Panc1 (cell line): ENCODE measurements around the gene ZDHHC7. TPM values are rescaled to one million over a fixed set of nuclear protein-coding genes. Genes with fewer than 3 reads are reported as not detected.

Experiments used
- ATAC-seq: fragments of 200-7000 bp; cut with Tn5 transposase; 2 replicates; pipeline ENCODE4 v1.9.1; 2020; ENCODE audit warnings: mild to moderate bottlenecking, moderate library complexity
- BruUV-seq: library from RNA; stranded (reverse); fragments of 400-500 nt; replicated peaks from 2 replicates; lab custom pipeline; 2021; lab: Mats Ljungman, UMichigan
- CTCF ChIA-PET: fragments of 300-600 bp; sonication (Branson Sonifier 250); formaldehyde crosslinking; loops from one replicate; lab custom pipeline; 2022; ENCODE audit warnings: antibody characterized with exemption; lab: Charles Lee
- POLR2A ChIA-PET: fragments of 300-600 bp; sonication (Branson Sonifier 250); formaldehyde crosslinking; loops from one replicate; lab custom pipeline; 2022; ENCODE audit warnings: antibody characterized with exemption; lab: Charles Lee
- DNase-seq: peaks from one replicate; pipeline ENCODE4 v3.0.0-alpha.2; 2010; ENCODE audit warnings: low read depth, low spot score
- H3K27ac ChIP-seq: 2 replicates; pipeline ENCODE4 v1.5.1; 2011; ENCODE audit warnings: mild to moderate bottlenecking, low read length, inconsistent platforms
- H3K27me3 ChIP-seq: fragments of 200-500 bp; sonication (Bioruptor generic); 2 replicates; pipeline ENCODE4 v1.6.0; 2014; ENCODE audit warnings: low read length, inconsistent platforms; ENCODE audit not compliant: control insufficient read depth, insufficient read depth
- H3K36me3 ChIP-seq: fragments of 200-500 bp; sonication (Bioruptor generic); 2 replicates; pipeline ENCODE4 v1.5.1; 2014; ENCODE audit warnings: inconsistent platforms, mild to moderate bottlenecking, low read length, moderate library complexity; ENCODE audit not compliant: control insufficient read depth, insufficient read depth
- H3K4me1 ChIP-seq: 2 replicates; pipeline ENCODE4 v1.5.1; 2011; ENCODE audit warnings: inconsistent platforms, mild to moderate bottlenecking, low read length, moderate library complexity; ENCODE audit not compliant: control insufficient read depth, insufficient read depth
- H3K4me3 ChIP-seq, 2 experiments: 2 replicates each; pipeline ENCODE4 v1.5.1; 2011 to 2012; ENCODE audit warnings: low read depth in 2 of 2, low read length in 2 of 2, mild to moderate bottlenecking in 2 of 2, inconsistent platforms in 1 of 2, moderate library complexity in 1 of 2
- H3K9me3 ChIP-seq: fragments of 200-500 bp; sonication (Bioruptor generic); 2 replicates; pipeline ENCODE4 v1.5.1; 2014; ENCODE audit warnings: low read depth, mild to moderate bottlenecking, inconsistent platforms, low read length, moderate library complexity; ENCODE audit not compliant: control insufficient read depth, insufficient read depth
- POLR2AphosphoS5 ChIP-seq: IDR thresholded peaks from 2 replicates; pipeline ENCODE4 v1.6.1; 2012; ENCODE audit warnings: mild to moderate bottlenecking, low read depth, low read length, moderate library complexity
- SIN3A ChIP-seq: IDR thresholded peaks from 2 replicates; pipeline ENCODE4 v1.6.1; 2012; ENCODE audit warnings: low read depth, mild to moderate bottlenecking, low read length, moderate library complexity, borderline replicate concordance; ENCODE audit not compliant: insufficient read depth
- TCF7L2 ChIP-seq: IDR thresholded peaks from 2 replicates; pipeline ENCODE4 v1.6.1; 2011; ENCODE audit warnings: mild to moderate bottlenecking, low read depth, low read length, inconsistent platforms
- in situ Hi-C: cut with HindIII; loops from 2 replicates; pipeline ENCODE4 v1.10.0; 2016; ENCODE audit warnings: low sequenced_read_pairs, low pct_unique_long_range_greater_than_20kb
- intact Hi-C: fragments of 100-400 bp; cut with micrococcal nuclease; formaldehyde crosslinking; loops from one replicate; pipeline ENCODE4 v1.10.0; 2022; ENCODE audit not compliant: unreplicated experiment
- total RNA-seq: library from RNA; stranded (reverse); gene quantifications from one replicate; pipeline ENCODE4 v1.2.1, GENCODE V29; 2021; ENCODE audit not compliant: unreplicated experiment
- TF ChIP-seq, protein P1 (sequence below), 2 experiments: IDR thresholded peaks; 2 replicates each; pipeline ENCODE4 v1.6.1; 2011 to 2012; ENCODE audit warnings: low read depth in 2 of 2, control low read depth in 1 of 2, low read length in 1 of 2, mild to moderate bottlenecking in 1 of 2, moderate library complexity in 1 of 2; ENCODE audit not compliant: insufficient read depth in 1 of 2
- TF ChIP-seq, protein P2 (sequence below): fragments of 450-650 bp; IDR thresholded peaks from 2 replicates; pipeline ENCODE4 v1.5.1; 2017; ENCODE audit warnings: mild to moderate bottlenecking

The ZDHHC7 gene
- total RNA-seq, 1 experiment from 2014 or later: 71.5 TPM

DNA sequence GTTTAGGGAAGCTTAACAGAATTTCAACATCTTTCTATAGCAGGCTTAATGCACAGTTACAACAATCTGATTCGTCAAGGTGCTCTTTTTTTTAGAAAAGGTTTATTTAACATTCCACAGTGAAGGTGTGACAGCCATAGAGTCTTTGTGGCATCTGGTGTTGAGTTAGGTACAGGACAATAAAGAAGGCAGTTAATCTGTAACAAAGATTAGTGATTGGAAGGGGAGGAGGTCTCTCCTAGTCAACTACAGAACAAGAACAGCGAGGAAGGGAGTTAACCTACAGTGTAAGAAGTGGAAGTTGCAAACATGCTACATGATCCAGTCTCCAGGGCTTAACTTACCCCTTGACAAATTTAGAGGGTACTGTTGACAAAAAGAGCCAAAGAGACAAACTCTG, 3.0 kb upstream of the ZDHHC7 start:
- intact Hi-C loops: no loop called here
- CTCF ChIA-PET: no interaction called here
- DNase-seq: no peak

DNA sequence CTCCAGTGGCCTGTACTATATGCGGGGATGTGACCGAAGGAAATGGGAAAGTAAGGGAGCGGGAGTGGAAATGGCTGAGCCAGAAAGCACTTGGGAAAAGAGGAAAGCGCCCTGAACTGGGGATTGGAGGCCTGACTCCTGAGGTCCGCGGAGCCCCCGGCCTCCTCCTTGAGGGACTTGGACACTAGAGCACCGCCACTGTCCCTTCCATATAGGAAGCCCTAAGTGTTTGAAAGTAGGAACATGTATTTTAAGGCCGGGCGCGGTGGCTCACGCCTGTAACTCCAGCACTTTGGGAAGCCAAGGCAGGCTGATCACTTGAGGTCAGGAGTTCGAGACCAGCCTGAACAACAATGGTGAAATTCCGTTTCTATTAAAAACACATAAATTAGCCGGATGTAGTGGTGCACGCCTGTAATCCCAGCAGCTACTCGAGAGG, 530 bp upstream of the ZDHHC7 start:
- in situ Hi-C loops (no loop called here), intact Hi-C loops (no loop called here)
- ATAC-seq: peak; percentile 35; the same call in 1 of the 2 replicates
- TF ChIP-seq POLR2AphosphoS5 (no peak), SIN3A (no peak), TCF7L2 (no peak)
- TF ChIP-seq, protein P1, sequence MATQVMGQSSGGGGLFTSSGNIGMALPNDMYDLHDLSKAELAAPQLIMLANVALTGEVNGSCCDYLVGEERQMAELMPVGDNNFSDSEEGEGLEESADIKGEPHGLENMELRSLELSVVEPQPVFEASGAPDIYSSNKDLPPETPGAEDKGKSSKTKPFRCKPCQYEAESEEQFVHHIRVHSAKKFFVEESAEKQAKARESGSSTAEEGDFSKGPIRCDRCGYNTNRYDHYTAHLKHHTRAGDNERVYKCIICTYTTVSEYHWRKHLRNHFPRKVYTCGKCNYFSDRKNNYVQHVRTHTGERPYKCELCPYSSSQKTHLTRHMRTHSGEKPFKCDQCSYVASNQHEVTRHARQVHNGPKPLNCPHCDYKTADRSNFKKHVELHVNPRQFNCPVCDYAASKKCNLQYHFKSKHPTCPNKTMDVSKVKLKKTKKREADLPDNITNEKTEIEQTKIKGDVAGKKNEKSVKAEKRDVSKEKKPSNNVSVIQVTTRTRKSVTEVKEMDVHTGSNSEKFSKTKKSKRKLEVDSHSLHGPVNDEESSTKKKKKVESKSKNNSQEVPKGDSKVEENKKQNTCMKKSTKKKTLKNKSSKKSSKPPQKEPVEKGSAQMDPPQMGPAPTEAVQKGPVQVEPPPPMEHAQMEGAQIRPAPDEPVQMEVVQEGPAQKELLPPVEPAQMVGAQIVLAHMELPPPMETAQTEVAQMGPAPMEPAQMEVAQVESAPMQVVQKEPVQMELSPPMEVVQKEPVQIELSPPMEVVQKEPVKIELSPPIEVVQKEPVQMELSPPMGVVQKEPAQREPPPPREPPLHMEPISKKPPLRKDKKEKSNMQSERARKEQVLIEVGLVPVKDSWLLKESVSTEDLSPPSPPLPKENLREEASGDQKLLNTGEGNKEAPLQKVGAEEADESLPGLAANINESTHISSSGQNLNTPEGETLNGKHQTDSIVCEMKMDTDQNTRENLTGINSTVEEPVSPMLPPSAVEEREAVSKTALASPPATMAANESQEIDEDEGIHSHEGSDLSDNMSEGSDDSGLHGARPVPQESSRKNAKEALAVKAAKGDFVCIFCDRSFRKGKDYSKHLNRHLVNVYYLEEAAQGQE (IDR thresholded peaks at IDR 0.05; ENCODE audit: insufficient read depth in 1 of 2, low read depth in 2 of 2, low read length in 1 of 2): no peak
- TF ChIP-seq, protein P2, sequence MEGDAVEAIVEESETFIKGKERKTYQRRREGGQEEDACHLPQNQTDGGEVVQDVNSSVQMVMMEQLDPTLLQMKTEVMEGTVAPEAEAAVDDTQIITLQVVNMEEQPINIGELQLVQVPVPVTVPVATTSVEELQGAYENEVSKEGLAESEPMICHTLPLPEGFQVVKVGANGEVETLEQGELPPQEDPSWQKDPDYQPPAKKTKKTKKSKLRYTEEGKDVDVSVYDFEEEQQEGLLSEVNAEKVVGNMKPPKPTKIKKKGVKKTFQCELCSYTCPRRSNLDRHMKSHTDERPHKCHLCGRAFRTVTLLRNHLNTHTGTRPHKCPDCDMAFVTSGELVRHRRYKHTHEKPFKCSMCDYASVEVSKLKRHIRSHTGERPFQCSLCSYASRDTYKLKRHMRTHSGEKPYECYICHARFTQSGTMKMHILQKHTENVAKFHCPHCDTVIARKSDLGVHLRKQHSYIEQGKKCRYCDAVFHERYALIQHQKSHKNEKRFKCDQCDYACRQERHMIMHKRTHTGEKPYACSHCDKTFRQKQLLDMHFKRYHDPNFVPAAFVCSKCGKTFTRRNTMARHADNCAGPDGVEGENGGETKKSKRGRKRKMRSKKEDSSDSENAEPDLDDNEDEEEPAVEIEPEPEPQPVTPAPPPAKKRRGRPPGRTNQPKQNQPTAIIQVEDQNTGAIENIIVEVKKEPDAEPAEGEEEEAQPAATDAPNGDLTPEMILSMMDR: no peak
- Histone ChIP-seq H3K9me3 (no peaks in the 10 kb centered on the region), H3K4me1 (peaks cover 24% of the 10 kb centered on the region), H3K27me3 (no peaks in the 10 kb centered on the region), H3K27ac (peak overlapping the region; percentile 97), H3K4me3 (peak overlapping the region; percentile 88 to 94), H3K36me3 (peaks cover 10% of the 10 kb centered on the region; the same call in 1 of the 2 replicates)
- ChIA-PET POLR2A (no interaction called here), CTCF (no interaction called here)
- BruUV-seq: TSS peak; percentile 100
- DNase-seq: no peak

More for the DNA sequence above, 3.0 kb upstream of the ZDHHC7 start:
- Histone ChIP-seq H3K27me3 (no peaks in the 10 kb centered on the region), H3K4me3 (no peak overlapping the region), H3K27ac (no peak overlapping the region), H3K9me3 (no peaks in the 10 kb centered on the region), H3K4me1 (peaks cover 3% of the 10 kb centered on the region; the same call in 1 of the 2 replicates), H3K36me3 (peaks cover 10% of the 10 kb centered on the region; the same call in 1 of the 2 replicates)
- no peak for ATAC-seq
- TF ChIP-seq, protein P1 (IDR thresholded peaks at IDR 0.05; ENCODE audit: insufficient read depth in 1 of 2, low read depth in 2 of 2, low read length in 1 of 2): no peak
- TF ChIP-seq POLR2AphosphoS5 (no peak), SIN3A (no peak), TCF7L2 (no peak)
- TF ChIP-seq, protein P2: no peak
- no TSS peak for BruUV-seq
- POLR2A ChIA-PET: no interaction called here
- in situ Hi-C loops: no loop called here
